ENCODE measurements around the gene TMC7. TPM values are rescaled to one million over a fixed set of nuclear protein-coding genes. Genes with fewer than 3 reads are reported as not detected.
A peak's percentile ranks its signal among the peaks of the same experiment; 100 is the strongest.
"Not testable (repeated sequence)": the region's sequence is repeated elsewhere in the genome, so short reads cannot be mapped to it uniquely, and the experiment has no call there.

Gene TMC7
- total and polyA plus RNA-seq, 2 of the 13 experiments (the other 11 are each of a cell fraction or from before 2014, with no cell fraction given): 1.2 to 5.1 TPM

DNA sequence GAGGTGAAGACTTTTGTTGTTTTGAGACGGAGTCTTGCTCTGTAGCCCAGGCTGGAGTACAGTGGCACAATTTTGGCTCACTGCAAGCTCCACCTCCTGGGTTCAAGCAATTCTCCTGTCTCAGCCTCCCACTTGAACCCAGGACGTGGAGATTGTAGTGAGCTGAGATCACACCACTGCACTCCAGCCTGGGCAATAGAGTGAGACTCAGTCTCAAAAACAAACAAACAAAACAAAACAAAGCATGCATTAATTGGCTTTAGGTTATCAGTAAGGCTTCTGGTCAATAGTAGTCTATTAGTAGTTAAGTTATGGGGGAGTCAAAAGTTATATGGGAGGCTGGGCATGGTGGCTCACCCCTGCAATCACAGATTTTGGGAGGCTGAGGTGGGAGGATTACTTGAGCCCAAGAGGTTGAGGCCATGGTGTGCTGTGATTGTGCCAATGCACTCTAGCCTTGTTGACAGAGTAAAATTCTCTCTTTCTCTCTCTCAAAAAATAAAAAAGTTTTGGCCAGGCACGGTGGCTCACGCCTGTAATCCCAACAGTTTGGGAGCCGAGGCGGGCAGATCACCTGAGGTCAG, 27.0 kb upstream of the TMC7 start:
- Histone ChIP-seq H3K4me3 (replicated peaks in 1 of 3; ENCODE audit: insufficient read depth in 1 of 3, low read depth in 2 of 3, low read length in 3 of 3) (peak overlapping the region; percentile 50 to 69 (median 52)), H3K4me2 (ENCODE audit: low read depth, low read length) (peak overlapping the region; percentile 73), H2AFZ (ENCODE audit: low read length) (peak overlapping the region; percentile 99), H3K4me1 (ENCODE audit: insufficient read depth, low read length) (peaks cover 47% of the 10 kb centered on the region), H3K9ac (ENCODE audit: insufficient read depth, low read depth, low read length) (peak overlapping the region; percentile 48; the same call in 1 of the 2 replicates)
- POLR2A ChIA-PET: interaction anchor here (1.1 to 2.1 kb wide), 7 partner anchors 10 to 167 kb away, joined by 4 to 27 read pairs (median 9); partner anchors contain the start of genes ARL6IP1 and RPS15A
- H3K27ac ChIP-seq (ENCODE audit: extremely low read length, insufficient read depth, low read length); H3K79me2 ChIP-seq (ENCODE audit: insufficient read depth, low read length); H3K9me3 ChIP-seq (ENCODE audit: low read length); H3K36me3 ChIP-seq (replicated peaks in 1 of 2; ENCODE audit: control insufficient read depth in 1 of 2, insufficient read depth in 2 of 2, low read length in 2 of 2); DNase-seq (ENCODE audit: low spot score); in situ Hi-C loops (cut with HindIII; ENCODE audit: extremely low pct_ligation_motif_present, low pct_unique_long_range_greater_than_20kb); FAIRE-seq; H3K27me3 ChIP-seq (ENCODE audit: control insufficient read depth in 1 of 2, insufficient read depth in 2 of 2, low read length in 2 of 2); BruUV-seq (replicated peaks); ATAC-seq; H4K20me1 ChIP-seq (ENCODE audit: insufficient read depth, low read length); intact Hi-C loops (cut with micrococcal nuclease; ENCODE audit: unreplicated experiment); CTCF ChIA-PET (ENCODE audit: low intra/inter-chr PET ratio, low total read pairs): not testable (repeated sequence)
- WGBS (ENCODE audit: low lambda C conversion rate): 27% methylated on average over 6 of the region's 6 CpGs
- TF ChIP-seq ZNF121 (CRISPR knock-in tag; IDR thresholded peaks at IDR 0.05) (peak; percentile 59), TFDP2 (CRISPR knock-in tag; IDR thresholded peaks at IDR 0.05) (0 out of 2 replicates have a peak, but pooled peaks have one; percentile 6), TGIF2 (CRISPR knock-in tag; IDR thresholded peaks at IDR 0.05) (0 out of 2 replicates have a peak, but pooled peaks have one; percentile 34), ZNF724P (CRISPR knock-in tag; IDR thresholded peaks at IDR 0.05; ENCODE audit: borderline replicate concordance) (0 out of 2 replicates have a peak, but pooled peaks have one; percentile 1), ZNF777 (CRISPR knock-in tag; IDR thresholded peaks at IDR 0.05) (0 out of 2 replicates have a peak, but pooled peaks have one; percentile 2), PHF8 (CRISPR knock-in tag; IDR thresholded peaks at IDR 0.05) (0 out of 2 replicates have a peak, but pooled peaks have one; percentile 26), SALL1 (CRISPR knock-in tag; IDR thresholded peaks at IDR 0.05) (peak; percentile 15; the same call in 1 of the 2 replicates), ZNF446 (CRISPR knock-in tag; IDR thresholded peaks at IDR 0.05) (0 out of 2 replicates have a peak, but pooled peaks have one; percentile 11), ZNF83 (CRISPR knock-in tag; IDR thresholded peaks at IDR 0.05; ENCODE audit: borderline replicate concordance) (0 out of 2 replicates have a peak, but pooled peaks have one; percentile 13), ADNP (CRISPR knock-in tag; IDR thresholded peaks at IDR 0.05) (0 out of 2 replicates have a peak, but pooled peaks have one; percentile 0), ZFP36L1 (CRISPR knock-in tag; IDR thresholded peaks at IDR 0.05) (0 out of 2 replicates have a peak, but pooled peaks have one; percentile 52), ZBTB7B (CRISPR knock-in tag; IDR thresholded peaks at IDR 0.05) (0 out of 2 replicates have a peak, but pooled peaks have one; percentile 1)
- TF ChIP-seq, protein P1, sequence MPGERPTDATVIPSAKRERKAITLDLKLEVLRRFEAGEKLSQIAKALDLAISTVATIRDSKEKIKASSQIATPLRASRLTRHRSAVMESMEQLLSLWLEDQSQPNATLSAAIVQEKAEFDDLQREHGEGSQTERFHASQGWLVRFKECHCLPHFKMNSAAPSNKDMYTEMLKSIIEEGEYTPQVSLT (CRISPR knock-in tag; IDR thresholded peaks at IDR 0.05; ENCODE audit: borderline replicate concordance, low read depth): peak; percentile 41; the same call in 1 of the 2 replicates
- TF ChIP-seq, protein P2, sequence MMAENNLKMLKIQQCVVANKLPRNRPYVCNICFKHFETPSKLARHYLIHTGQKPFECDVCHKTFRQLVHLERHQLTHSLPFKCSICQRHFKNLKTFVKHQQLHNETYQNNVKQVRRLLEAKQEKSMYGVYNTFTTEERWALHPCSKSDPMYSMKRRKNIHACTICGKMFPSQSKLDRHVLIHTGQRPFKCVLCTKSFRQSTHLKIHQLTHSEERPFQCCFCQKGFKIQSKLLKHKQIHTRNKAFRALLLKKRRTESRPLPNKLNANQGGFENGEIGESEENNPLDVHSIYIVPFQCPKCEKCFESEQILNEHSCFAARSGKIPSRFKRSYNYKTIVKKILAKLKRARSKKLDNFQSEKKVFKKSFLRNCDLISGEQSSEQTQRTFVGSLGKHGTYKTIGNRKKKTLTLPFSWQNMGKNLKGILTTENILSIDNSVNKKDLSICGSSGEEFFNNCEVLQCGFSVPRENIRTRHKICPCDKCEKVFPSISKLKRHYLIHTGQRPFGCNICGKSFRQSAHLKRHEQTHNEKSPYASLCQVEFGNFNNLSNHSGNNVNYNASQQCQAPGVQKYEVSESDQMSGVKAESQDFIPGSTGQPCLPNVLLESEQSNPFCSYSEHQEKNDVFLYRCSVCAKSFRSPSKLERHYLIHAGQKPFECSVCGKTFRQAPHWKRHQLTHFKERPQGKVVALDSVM (CRISPR knock-in tag; IDR thresholded peaks at IDR 0.05): peak; percentile 91
- TF ChIP-seq, protein P3, sequence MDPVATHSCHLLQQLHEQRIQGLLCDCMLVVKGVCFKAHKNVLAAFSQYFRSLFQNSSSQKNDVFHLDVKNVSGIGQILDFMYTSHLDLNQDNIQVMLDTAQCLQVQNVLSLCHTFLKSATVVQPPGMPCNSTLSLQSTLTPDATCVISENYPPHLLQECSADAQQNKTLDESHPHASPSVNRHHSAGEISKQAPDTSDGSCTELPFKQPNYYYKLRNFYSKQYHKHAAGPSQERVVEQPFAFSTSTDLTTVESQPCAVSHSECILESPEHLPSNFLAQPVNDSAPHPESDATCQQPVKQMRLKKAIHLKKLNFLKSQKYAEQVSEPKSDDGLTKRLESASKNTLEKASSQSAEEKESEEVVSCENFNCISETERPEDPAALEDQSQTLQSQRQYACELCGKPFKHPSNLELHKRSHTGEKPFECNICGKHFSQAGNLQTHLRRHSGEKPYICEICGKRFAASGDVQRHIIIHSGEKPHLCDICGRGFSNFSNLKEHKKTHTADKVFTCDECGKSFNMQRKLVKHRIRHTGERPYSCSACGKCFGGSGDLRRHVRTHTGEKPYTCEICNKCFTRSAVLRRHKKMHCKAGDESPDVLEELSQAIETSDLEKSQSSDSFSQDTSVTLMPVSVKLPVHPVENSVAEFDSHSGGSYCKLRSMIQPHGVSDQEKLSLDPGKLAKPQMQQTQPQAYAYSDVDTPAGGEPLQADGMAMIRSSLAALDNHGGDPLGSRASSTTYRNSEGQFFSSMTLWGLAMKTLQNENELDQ (CRISPR knock-in tag; IDR thresholded peaks at IDR 0.05; ENCODE audit: borderline replicate concordance): peak; percentile 3; the same call in 1 of the 2 replicates
- TF ChIP-seq, protein P4, sequence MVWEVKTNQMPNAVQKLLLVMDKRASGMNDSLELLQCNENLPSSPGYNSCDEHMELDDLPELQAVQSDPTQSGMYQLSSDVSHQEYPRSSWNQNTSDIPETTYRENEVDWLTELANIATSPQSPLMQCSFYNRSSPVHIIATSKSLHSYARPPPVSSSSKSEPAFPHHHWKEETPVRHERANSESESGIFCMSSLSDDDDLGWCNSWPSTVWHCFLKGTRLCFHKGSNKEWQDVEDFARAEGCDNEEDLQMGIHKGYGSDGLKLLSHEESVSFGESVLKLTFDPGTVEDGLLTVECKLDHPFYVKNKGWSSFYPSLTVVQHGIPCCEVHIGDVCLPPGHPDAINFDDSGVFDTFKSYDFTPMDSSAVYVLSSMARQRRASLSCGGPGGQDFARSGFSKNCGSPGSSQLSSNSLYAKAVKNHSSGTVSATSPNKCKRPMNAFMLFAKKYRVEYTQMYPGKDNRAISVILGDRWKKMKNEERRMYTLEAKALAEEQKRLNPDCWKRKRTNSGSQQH (CRISPR knock-in tag; IDR thresholded peaks at IDR 0.05; ENCODE audit: low read depth): 0 out of 2 replicates have a peak, but pooled peaks have one; percentile 44
